Measurements from ENCODE around the gene MAP4.
"Not testable (repeated sequence)": the region's sequence is repeated elsewhere in the genome, so short reads cannot be mapped to it uniquely, and the experiment has no call there.

MAP4 gene, protein sequence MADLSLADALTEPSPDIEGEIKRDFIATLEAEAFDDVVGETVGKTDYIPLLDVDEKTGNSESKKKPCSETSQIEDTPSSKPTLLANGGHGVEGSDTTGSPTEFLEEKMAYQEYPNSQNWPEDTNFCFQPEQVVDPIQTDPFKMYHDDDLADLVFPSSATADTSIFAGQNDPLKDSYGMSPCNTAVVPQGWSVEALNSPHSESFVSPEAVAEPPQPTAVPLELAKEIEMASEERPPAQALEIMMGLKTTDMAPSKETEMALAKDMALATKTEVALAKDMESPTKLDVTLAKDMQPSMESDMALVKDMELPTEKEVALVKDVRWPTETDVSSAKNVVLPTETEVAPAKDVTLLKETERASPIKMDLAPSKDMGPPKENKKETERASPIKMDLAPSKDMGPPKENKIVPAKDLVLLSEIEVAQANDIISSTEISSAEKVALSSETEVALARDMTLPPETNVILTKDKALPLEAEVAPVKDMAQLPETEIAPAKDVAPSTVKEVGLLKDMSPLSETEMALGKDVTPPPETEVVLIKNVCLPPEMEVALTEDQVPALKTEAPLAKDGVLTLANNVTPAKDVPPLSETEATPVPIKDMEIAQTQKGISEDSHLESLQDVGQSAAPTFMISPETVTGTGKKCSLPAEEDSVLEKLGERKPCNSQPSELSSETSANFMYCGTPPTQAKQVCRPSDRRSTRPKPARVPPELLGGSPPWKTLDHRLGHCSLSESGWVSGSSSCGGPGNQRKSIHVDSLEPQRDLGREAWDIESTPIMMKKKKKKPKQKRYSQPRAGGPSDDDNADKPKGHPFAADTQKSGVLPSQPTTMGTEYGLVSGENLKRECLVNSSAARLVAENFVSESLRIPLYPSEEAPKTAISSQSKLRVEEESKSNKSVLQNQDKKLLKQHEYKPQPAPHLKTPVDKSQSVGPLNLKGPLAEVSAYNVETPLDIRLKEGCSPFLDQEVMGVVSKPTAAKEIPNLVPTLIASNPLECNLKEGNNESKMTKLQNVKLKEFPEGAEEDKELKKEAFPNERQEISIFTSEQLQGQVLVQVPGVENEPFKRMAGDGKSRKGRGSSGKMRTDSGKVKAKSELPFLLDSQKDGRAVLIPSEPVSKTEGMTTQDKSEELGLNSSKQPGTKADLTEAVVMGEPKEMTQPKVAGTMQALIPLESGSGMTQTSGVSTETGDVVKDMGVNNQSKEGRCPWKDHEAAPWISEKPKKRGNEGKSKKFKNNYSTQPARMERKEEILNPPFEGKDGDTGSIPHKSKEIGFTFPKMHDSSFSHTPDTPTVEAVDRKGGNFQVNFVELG (N-terminal part only)

DNA sequence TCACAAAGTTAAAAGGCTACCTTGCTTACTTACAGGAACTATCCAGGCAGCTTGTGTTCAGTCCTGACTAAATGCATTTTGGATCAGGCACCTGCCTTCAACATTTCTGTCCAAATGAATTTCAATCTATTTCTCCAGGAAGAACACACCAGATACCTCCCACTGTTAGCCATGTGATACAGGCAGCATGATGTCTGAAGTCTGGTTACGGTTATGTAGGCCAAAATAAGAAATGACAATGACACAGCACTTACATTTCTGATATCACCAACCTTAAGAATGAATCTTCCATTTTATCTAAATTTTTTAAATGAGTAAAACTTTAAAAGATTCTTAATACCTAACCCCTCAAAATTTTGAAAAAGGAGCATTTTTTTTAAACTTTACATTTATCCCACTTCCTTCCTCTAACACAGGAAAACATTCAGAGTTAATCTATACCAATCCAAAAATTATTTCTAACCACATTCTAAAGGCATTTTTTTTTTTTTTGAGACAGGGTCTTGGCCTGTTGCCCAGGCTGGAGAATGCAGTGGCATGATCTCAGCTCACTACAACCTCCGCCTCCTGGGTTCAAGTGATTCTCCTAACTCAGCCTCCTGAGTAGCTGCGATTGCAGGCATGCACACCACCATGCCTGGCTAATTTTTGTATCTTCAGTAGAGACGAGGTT is at the start of gene MAP4:
TSS of gene MAP4 (minus strand) at position 116 of the 673 bp plus-strand sequence. CDS start 17,556 bp downstream, outside the sequence.
- DNase-seq, result no peak

DNA sequence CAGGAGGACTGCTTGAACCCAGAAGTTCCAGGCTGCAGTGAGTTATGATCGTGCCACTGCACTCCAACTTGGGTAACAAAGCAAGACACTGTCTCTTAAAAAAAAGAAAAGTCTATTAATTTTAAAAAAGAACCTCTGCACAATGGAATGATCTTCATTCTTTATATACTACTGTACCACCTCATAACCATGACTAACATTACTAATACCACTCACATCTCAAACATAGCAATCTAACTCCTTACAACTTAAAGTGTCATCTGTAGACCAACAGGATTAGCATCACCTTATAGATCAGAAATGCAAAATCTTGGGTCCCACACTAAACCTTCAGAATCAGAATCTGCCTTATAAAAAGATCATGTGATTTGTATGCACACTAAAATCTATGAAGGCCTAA is 48.8 kb upstream of the MAP4 start:
- DNase-seq, result no peak

DNA sequence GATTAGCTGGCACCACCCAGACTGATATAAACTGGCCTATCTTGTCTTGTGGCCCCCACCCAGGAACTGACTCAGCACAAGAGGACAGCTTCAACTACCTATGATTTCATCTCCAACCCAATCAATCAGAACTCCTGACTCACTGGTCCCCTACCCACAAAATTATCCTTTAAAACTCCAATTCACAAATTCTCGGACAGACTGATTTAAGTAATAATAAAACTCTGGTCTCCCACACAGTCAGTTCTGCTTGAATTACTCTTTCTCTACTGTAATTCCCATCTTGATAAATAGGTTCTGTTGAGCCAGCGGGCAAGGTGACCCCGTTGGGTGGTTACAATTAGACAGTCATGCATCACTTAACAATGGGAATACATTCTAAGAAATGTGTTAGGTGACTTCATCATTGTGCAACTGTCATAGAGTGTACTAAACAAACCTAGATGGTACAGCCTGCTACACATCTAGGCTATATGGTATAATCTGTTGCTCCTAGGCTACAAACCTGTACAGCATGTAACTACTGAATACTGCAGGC is 48.1 kb upstream of the MAP4 start:
- DNase-seq, result no peak

DNA sequence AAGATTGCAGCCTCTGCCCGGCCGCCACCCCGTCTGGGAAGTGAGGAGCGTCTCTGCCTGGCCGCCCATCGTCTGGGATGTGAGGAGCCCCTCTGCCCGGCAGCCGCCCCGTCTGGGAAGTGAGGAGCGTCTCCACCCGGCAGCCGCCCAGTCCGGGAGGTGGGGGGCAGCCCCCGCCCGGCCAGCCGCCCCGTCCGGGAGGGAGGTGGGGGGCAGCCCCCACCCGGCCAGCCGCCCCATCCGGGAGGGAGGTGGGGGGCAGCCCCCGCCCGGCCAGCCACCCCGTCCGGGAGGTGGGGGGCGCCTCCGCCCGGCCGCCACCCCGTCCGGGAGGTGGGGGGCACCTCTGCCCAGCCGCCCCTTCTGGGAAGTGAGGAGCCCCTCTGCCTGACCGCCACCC is 45.4 kb upstream of the MAP4 start:
- not testable (repeated sequence) for DNase-seq

DNA sequence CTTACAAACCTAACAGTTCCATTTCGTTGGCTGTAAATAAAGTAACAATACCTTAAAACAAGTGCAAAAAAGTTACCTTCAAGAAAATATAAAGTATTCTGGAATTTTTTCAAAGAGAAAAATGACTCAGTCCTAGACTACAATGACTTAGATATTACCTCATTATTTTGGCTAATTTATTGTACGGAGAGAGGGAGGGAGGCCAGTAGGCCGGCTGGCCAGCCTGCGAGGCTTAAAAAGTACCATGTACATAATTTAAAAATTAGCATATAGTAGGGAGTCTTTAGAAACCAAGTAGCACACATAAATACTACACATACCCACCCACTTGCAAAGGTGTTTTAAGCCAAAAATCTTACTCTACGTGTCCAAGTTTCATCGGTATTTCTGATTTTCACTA is 41.9 kb upstream of the MAP4 start:
- DNase-seq, result no peak

DNA sequence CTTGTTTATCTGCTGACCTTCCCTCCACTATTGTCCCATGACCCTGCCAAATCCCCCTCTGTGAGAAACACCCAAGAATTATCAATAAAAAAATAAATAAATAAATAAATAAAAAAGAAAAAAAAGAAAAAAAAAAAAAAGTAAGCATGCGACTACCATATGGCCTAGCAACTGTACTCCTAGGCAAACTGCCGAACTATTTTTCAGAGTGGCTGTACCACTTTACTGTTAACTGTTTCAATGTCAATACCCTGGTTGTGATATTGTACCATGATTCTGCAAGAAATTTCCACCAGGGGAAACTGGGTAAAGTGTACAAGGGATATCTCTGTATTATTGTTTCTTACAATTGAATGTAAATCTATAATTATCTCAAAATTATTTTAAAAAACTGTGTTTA is 41.3 kb upstream of the MAP4 start:
- DNase-seq, result no peak

DNA sequence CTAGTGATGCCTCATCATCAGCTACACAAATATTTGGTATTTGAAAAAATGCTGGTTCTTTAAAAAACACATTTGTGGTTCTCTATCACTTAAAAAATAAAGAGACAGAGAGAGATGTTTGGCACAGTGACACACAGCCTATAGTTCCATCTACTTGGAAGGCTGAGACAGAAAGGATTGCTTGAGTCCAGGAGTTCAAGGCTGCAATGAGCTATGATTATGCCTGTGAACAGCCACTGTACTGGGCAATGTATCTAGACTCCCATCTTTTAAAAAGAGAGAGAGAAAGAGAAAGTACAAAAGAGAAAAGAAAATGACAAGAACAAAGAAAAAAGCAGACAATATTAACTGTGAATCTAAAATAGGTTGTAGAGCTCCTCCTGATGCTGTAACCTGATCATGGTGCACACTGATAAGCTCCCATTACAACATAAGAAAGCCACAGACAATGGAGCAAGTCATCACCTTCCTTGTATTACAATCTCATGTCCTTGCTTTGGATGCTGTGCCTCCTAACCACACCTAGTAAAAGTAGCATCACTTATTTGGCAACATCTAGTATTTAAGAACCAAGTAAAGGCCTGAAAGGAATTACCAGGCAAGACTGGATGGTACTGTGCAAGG is 31.7 kb upstream of the MAP4 start:
- DNase-seq, result no peak

DNA sequence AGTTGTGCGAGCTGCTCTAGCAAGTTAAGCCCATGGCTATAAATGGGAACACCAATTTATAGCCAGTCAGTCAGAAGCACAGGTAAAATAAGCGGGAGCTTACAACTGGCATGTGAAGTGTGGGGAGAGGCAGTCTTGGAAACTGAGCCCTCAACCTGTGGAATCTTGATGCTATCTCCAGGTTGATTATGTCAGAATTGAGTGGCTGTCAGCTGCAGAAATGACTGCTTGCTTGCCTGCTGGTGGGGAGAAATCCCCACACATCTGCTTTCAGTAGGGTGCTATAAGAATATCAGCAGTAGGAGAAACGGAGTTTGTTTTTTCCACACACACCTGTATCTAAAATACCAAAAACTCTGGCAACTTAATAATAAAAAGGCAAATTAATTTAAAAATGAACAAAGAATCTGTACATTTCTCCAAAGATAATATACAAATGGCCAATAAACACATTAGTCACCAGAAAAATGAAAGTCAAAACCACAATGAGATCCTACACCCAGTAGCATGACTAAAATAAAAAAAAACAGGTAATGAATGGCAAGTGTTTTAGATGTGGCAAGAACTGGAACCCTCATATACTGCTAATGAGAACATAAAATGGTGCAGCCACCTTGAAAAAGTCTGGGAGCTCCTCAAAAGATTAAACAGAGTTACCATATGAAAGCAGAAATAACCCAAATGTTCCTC is 26.0 kb upstream of the MAP4 start:
- no peak for DNase-seq

DNA sequence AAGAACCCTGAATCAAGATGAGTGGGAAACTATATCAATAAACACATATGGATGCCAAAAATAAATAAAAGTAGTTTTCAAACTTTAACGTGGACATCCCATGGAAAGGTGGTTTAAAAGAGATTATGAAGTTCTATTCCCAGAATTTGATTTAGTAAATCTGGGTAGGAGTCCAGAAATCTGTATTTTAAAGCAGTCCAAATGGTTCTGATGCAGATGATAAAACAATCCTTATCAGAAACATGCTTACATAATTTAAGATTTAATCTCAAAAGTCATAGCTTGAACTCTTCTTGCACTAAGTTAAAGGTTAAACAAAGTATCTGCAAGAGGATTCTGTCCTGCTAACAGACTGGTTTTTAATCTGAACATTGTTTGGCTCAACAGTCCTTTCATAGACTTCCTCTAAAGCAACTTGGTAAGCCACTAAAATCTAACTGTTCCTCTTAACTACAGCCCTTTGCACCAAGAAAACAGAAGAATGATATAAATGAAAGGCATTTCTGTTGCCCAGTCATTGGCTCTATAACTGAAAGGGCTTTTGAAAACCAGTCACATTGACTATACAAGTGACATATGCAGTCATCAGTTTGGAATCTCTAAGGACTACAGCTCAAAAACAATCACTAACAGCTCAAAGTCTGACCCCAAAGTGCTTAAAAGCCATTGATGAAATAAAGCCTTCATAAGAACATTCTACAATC is 23.4 kb upstream of the MAP4 start:
- DNase-seq, result no peak

DNA sequence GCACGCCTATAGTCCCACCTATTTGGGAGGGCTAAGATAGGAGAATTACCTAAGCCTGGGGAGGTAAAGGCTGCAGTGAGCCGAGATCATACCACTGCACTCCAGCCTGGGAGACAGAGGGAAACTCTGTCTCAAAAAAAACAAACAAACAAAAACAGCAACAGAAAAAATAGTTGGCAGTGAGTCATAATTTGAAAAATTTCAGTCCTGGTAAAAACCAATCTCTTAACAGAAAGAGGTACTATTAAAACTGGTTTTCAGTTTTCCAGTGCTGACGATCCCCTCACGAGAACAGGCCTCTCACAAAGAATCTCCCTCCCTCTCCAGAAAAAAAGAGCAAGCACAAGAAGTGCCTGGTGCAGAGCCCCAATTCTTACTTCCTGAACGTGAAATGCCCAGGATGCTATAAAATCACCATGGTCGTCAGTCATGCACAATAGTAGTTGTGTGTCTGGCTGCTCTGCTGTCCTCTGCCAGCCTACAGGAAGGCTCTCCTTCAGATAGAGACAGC is 22.8 kb upstream of the MAP4 start:
- no peak for DNase-seq

DNA sequence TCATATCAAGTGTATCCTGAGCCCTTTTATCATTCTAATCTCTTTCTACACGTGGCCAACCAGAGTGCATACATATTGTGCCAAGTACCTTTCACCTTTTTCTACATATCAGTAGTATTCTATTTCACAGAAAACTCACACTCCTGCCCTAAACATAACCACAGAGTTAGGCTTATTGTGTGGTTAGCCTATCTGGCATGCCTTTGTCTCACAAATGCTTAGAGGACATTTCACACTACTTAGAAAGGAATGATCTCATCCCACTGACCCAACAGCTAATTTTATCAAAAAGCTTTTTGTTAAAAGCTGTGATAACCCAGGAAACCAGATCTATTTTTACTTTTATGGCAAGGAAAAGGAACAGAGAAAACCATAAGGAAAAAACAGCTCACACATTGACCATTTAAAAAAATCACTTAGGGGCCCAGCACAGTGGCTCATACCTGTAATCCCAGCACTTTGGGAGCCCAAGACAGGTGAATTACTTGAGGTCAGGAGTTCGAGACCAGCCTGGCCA is 17.8 kb upstream of the MAP4 start:
- no peak for DNase-seq

DNA sequence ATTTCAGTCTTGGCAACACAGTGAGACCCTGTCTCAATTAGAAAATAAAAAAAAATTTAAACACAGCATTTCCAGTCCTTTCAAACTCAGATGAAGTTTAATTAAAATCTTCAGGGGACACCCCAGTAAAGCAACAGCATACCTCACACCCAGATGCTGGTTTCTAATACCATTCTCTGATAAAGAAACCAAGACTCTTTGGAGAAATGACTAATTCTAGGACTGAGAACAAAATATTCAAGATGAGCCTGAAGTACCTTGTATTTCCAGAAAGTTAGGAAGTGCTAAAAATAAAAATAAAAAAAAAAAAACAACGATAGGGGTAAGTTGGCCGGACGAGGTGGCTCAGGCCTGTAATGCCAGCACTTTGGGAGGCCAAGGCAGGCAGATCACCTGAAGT is 14.0 kb upstream of the MAP4 start:
- DNase-seq, result no peak

DNA sequence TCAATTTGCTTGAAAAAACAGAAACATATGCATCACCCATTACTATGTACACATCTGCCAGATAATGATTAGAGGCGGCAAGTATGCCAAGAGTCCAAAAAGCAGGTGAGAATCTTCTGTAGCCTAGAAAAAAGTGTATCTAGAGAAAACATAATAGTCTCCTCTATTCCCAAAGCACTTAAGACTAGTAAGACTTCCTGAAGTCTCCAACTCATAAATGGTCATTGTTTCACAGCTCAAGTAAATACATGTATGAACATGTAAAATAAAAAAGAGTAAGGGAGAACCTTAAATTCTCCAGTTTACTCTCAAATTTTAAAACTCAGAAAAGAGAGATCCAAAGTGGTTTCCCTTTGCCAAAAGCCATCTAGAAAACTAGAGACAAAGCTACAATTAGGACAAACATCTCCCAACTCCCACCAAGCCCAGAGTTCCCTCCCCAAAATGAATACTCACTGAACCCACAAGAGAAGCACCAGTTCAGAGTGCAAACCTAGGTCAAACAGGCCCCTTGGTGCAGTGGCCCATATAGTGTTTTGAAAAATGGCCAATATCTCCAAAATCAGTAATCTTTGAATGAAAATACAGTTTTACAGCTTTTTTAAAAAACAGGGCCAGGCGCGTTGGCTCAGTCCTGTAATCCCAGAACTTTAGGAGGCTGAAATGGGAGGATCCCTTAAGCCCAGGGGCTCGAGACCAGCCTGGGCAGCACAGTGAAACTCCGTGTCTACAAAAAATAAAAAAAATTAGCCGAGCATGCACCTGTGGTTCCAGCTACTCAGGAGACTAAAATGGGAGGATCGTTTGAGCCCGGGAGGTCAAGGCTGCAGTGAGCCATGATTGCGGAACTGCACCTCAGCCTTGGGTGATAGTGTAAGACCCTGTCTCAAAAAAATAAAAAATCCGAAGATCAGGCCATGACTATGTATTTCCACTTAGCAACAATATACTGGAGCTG is 11.0 kb upstream of the MAP4 start:
- DNase-seq, result no peak

DNA sequence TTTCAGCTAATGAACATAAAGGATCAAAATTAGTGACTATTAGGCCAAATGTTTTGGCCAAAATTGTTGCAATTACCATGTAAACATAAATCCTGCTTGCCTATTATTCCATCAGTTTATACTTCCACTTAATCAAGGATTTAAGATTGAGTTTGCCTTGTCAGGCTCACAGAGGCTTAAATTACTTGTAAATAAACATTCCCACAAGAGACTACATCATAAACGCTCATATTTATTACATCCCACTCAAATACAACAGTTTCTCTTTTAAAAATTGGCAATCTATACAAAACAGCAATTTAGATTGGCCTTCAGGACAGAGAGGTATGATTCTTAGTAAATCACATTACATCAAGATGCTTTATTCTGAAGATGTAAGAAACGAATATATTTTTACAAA is 9.9 kb upstream of the MAP4 start:
- DNase-seq, result no peak

DNA sequence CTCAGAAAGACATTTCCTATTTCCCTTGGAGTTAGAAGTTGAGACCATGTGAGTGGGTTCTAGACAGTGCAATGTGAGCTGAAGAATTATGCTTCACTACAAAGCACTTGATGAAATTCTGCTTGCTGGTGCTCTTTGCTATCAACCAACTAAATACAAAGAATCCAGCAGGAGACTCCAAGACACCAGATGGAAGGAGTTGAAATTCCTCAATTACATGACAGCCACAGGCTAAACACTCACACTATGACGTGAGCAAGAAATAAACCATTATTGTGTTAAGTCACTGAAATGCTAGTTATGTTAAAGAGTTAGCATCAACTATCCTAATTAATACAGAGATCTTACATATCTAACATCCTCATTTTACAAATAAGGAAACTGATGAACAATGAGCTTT is 8.2 kb upstream of the MAP4 start:
- no peak for DNase-seq

DNA sequence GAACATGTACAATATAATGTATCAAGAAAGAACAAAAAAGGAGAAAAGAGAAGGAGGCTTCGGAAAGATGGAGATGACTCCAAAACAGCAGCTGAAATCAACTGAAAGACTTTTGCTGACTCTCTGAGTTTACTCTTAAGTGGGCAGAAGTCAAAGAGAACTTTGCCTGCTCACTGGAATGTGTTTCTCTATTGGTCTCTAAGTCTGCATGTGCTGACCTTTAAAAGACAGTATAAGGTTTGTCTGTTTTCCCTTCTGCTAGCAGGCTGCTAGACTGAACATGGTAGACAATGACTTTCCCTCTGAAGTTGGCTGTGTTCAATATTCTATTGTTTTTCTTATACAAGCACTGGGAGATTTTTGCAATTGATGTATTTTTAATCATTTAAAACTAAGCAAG is 7.2 kb upstream of the MAP4 start:
- no peak for DNase-seq

DNA sequence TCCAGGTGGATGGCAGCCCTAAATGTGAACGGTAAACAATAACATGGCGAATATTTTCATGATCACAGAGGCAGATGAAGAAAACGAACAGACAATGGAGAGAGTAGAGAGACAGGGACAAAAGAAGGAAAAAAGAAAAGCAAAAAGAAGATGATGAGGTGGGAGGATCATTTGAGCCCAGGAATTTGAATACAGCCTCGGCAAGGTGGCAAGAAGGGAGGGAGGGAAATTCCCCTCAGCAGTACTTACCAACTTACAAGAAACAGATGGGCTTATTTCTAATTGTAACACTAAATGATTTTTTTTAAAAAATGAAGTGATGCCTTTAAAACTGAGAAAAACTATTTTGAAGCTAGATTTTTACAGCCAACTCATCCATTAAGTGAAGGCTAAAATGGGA is 6.0 kb upstream of the MAP4 start:
- no peak for DNase-seq

DNA sequence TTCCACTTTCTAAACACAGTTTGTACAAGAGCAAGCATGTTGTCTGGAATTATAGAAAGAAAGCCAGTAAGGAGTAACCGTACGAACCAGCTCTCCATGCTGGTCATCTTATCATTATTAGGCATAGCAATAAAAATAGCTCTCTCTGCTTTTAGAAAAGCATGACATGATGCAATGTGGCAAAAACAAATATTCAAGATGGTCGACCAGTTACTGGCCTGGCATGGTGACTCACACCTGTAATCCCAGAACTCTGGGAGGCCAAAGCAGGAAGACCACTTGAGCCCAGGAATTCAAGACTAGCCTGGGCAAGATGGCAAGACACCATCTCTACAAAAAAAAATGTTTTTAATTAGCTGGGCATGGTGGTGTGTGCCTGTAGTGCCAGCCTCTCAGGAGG is 2.6 kb upstream of the MAP4 start:
- DNase-seq, result no peak
